Loucy (cell line): ENCODE measurements around the gene CTNNA2.

ENCODE experiments used
- H2AFZ ChIP-seq: fragments of 200-600 bp; sonication (generic); 2 replicates; pipeline ENCODE4 v1.6.0; 2016; ENCODE audit warnings: antibody characterized with exemption, mild to moderate bottlenecking, low read length, moderate library complexity
- H3F3A ChIP-seq: fragments of 200-600 bp; 2 replicates; pipeline ENCODE4 v1.6.0; 2016; ENCODE audit warnings: antibody characterized with exemption, low read depth, mild to moderate bottlenecking
- H3K27me3 ChIP-seq: fragments of 200-600 bp; sonication (generic); 2 replicates; pipeline ENCODE4 v1.6.1; 2014; ENCODE audit warnings: low read length, mild to moderate bottlenecking; ENCODE audit not compliant: insufficient read depth, poor library complexity, severe bottlenecking
- H3K36me3 ChIP-seq: fragments of 200-600 bp; sonication (generic); 2 replicates; pipeline ENCODE4 v1.6.1; 2016; ENCODE audit warnings: low read length; ENCODE audit not compliant: insufficient read depth
- H3K4me1 ChIP-seq: fragments of 200-600 bp; sonication (generic); 2 replicates; pipeline ENCODE4 v1.5.1; 2014; ENCODE audit warnings: low read length, mild to moderate bottlenecking; ENCODE audit not compliant: insufficient read depth, poor library complexity, severe bottlenecking
- H3K4me2 ChIP-seq: fragments of 200-600 bp; sonication (generic); 2 replicates; pipeline ENCODE4 v1.6.0; 2014; ENCODE audit warnings: antibody characterized with exemption, low read length, low read depth, mild to moderate bottlenecking; ENCODE audit not compliant: poor library complexity, severe bottlenecking
- H3K4me3 ChIP-seq: fragments of 200-600 bp; sonication (generic); 2 replicates; pipeline ENCODE4 v1.5.1; 2014; ENCODE audit warnings: low read length, mild to moderate bottlenecking, mixed read lengths; ENCODE audit not compliant: poor library complexity, severe bottlenecking
- H3K79me2 ChIP-seq: fragments of 200-600 bp; sonication (generic); 2 replicates; pipeline ENCODE4 v1.6.1; 2014; ENCODE audit warnings: low read length; ENCODE audit not compliant: insufficient read depth
- H3K9ac ChIP-seq: fragments of 200-600 bp; sonication (generic); 2 replicates; pipeline ENCODE4 v1.6.0; 2014; ENCODE audit warnings: mild to moderate bottlenecking, low read depth, low read length, moderate library complexity; ENCODE audit not compliant: poor library complexity, severe bottlenecking
- H3K9me2 ChIP-seq: fragments of 200-600 bp; sonication (generic); replicated peaks from 2 replicates; pipeline ENCODE4 v1.6.1; 2016; ENCODE audit warnings: low read depth, low read length, mixed read lengths
- H3K9me3 ChIP-seq: fragments of 200-600 bp; sonication (generic); 2 replicates; pipeline ENCODE4 v1.6.1; 2014; ENCODE audit warnings: mild to moderate bottlenecking, antibody characterized with exemption, low read length, low read depth; ENCODE audit not compliant: insufficient read depth
- H4K20me1 ChIP-seq: fragments of 200-600 bp; sonication (generic); 2 replicates; pipeline ENCODE4 v1.6.0; 2014; ENCODE audit warnings: antibody characterized with exemption, low read length, mild to moderate bottlenecking; ENCODE audit not compliant: insufficient read depth, poor library complexity, severe bottlenecking
- CTCF ChIP-seq: fragments of 200-600 bp; sonication (generic); conservative IDR thresholded peaks from 2 replicates; pipeline ENCODE4 v1.5.1; 2014; ENCODE audit warnings: mild to moderate bottlenecking, antibody characterized with exemption, low read length
- EZH2phosphoT487 ChIP-seq: fragments of 200-600 bp; IDR thresholded peaks from 2 replicates; pipeline ENCODE4 v1.6.1; 2018; ENCODE audit warnings: antibody characterized with exemption, mild to moderate bottlenecking, moderate library complexity, borderline replicate concordance

Gene CTNNA2

GRCh38 chr2:79833235-79833878 is 320.5 kb downstream of the CTNNA2 start:
- no peaks in the 10 kb centered on the region for H3K4me1 ChIP-seq
- H3K4me3 ChIP-seq, result no peak overlapping the region
- no peaks in the 10 kb centered on the region for H4K20me1 ChIP-seq
- no peaks in the 10 kb centered on the region for H3K9me2 ChIP-seq
- H3K79me2 ChIP-seq, result no peaks in the 10 kb centered on the region
- H2AFZ ChIP-seq, result no peak overlapping the region
- no peak overlapping the region for H3K4me2 ChIP-seq
- H3K36me3 ChIP-seq, result no peaks in the 10 kb centered on the region
- H3K9me3 ChIP-seq, result no peaks in the 10 kb centered on the region
- no peaks in the 10 kb centered on the region for H3K27me3 ChIP-seq
- H3F3A ChIP-seq, result no peaks in the 10 kb centered on the region
- TF ChIP-seq EZH2phosphoT487 (no peak), CTCF (no peak)
- H3K9ac ChIP-seq, result no peak overlapping the region

- Histone ChIP-seq H2AFZ (no peak overlapping the region), H3K9ac (no peak overlapping the region), H4K20me1 (no peaks in the 10 kb centered on the region), H3K9me2 (no peaks in the 10 kb centered on the region), H3K4me3 (no peak overlapping the region), H3K9me3 (no peaks in the 10 kb centered on the region), H3K4me1 (no peaks in the 10 kb centered on the region), H3K36me3 (no peaks in the 10 kb centered on the region), H3K27me3 (no peaks in the 10 kb centered on the region), H3K4me2 (no peak overlapping the region), H3K79me2 (no peaks in the 10 kb centered on the region), H3F3A (no peaks in the 10 kb centered on the region)
- TF ChIP-seq EZH2phosphoT487 (no peak), CTCF (no peak)
Measured at GRCh38 chr2:79835911-79836310, 323.1 kb downstream of the CTNNA2 start.

GRCh38 chr2:79844011-79844410 is 331.2 kb downstream of the CTNNA2 start:
- no peak overlapping the region for H3K9ac ChIP-seq
- H3K4me1 ChIP-seq, result no peaks in the 10 kb centered on the region
- no peaks in the 10 kb centered on the region for H4K20me1 ChIP-seq
- H3K36me3 ChIP-seq, result no peaks in the 10 kb centered on the region
- no peak overlapping the region for H3K4me3 ChIP-seq
- no peak overlapping the region for H3K4me2 ChIP-seq
- H3K27me3 ChIP-seq, result no peaks in the 10 kb centered on the region
- TF ChIP-seq EZH2phosphoT487 (no peak), CTCF (no peak)
- H2AFZ ChIP-seq, result no peak overlapping the region
- no peaks in the 10 kb centered on the region for H3F3A ChIP-seq
- H3K9me3 ChIP-seq, result no peaks in the 10 kb centered on the region
- 0 out of 2 replicates have a peak, but pooled peaks cover 4% of the 10 kb centered on the region for H3K9me2 ChIP-seq
- H3K79me2 ChIP-seq, result no peaks in the 10 kb centered on the region
